Measurements from ENCODE around the gene LIPC.

The LIPC gene

DNA sequence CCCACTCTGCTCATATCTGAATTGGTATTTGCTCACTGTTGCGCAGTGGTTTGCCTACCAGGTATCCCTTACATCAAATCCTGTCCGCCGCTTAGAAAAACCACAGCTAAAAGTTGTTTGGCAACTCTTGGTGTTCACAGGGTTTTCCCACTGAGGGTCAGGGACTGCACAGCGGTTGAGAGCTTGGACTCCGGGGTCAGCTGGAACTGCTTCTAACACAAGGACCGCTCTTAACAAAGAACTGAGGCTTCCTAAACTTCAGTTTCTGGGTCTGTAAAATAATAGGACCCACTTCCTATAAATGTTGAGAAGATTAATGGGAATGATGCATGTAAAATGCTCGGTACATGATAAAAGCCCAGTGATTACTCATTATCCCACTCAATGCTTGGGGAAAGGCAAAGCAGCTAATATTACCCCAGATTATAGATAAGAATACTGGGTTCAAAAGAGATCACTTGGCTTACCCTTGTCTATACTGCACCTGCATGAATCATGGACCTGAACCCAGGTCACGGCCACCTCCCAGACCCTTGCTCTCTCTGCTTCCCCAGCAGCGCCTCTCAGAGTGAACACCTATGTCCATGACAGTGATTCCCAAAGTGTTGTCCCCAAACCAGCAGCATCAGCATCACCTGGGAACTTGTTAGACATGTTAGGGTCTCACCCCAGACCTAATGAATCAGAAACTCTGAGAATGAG, 36.1 kb downstream of the LIPC start:
- Histone ChIP-seq H3K9ac (ENCODE audit: low read length) (no peak overlapping the region), H3K9me3 (ENCODE audit: low read length) (no peaks in the 10 kb centered on the region), H3K27ac (ENCODE audit: low read depth, low read length) (no peak overlapping the region), H3K27me3 (ENCODE audit: control insufficient read depth in 1 of 2, insufficient read depth in 2 of 2, low read length in 2 of 2) (no peaks in the 10 kb centered on the region), H3K4me3 (ENCODE audit: low read depth in 1 of 2, low read length in 2 of 2) (no peak overlapping the region), H3K36me3 (ENCODE audit: insufficient read depth, low read length) (no peaks in the 10 kb centered on the region), H3K4me1 (ENCODE audit: insufficient read depth, low read length) (no peaks in the 10 kb centered on the region)

DNA sequence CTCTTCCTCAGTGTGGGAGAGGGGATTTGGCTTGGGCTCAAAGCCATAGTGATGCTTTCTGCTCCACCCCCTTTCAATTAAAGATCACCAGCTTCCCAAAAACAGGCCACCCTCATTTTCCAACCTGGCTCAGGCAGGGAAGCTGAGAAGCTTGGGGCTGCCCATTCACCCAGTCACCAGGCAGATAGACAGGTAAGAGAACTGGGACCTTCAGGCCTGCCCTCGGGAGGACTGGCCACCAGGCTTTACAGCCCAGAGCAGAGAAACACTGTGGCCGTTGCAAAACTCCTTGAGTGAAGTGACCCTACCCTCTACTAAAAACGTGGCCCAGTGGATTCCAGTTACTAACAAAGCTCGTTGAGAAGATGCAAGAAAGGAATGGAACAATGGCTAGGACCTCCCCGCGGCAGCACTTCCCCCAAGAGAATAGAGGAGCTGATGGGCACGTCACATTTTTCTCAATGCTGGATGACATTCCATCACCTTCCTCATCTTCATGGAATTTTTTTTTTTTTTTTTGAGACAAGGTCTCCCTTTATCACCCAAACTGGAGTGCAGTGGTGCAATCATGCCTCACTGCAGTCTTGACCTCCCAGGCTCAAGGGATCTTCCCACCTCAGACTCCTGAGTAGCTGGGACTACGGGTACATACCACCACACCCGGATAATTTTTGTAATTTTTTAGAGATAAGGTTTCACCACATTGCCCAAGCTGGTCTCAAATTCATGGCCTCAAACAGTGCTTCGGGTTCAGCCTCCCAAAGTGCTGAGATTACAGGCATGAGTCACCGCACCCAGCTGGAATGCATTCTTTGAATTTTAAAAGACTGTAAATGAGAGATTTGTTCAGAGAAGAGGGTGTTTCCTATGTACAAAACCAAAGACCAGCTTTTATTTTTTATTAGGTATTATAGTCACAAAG, 37.9 kb downstream of the LIPC start:
- no peaks in the 10 kb centered on the region for H3K4me1 ChIP-seq (ENCODE audit: insufficient read depth, low read length)
- no peaks in the 10 kb centered on the region for H3K9me3 ChIP-seq (ENCODE audit: low read length)
- H3K4me3 ChIP-seq (ENCODE audit: low read depth in 1 of 2, low read length in 2 of 2): no peak overlapping the region
- no peaks in the 10 kb centered on the region for H3K36me3 ChIP-seq (ENCODE audit: insufficient read depth, low read length)
- H3K27ac ChIP-seq (ENCODE audit: low read depth, low read length): no peak overlapping the region
- H3K9ac ChIP-seq (ENCODE audit: low read length): no peak overlapping the region
- no peaks in the 10 kb centered on the region for H3K27me3 ChIP-seq (ENCODE audit: control insufficient read depth in 1 of 2, insufficient read depth in 2 of 2, low read length in 2 of 2)

DNA sequence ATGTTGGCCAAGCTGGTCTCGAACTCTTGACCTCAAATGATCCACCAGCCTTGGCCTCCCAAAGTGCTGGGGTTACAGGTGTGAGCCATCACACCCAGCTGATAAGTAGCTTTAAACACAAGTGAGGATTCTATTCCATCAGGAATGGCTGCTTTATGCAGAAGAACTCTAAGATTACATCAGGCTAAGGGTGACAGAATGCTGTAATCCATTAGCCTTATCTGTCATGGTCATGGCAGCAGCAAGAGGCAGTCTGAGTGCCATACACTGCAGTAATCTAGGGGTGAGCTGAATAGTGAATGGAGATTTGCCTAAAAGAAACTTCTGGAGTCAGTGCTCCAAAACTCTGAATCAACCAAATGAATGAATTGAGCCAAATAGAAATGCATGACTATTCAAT, 39.6 kb downstream of the LIPC start:
- no peaks in the 10 kb centered on the region for H3K27me3 ChIP-seq (ENCODE audit: control insufficient read depth in 1 of 2, insufficient read depth in 2 of 2, low read length in 2 of 2)
- H3K36me3 ChIP-seq (ENCODE audit: insufficient read depth, low read length): no peaks in the 10 kb centered on the region
- H3K4me1 ChIP-seq (ENCODE audit: insufficient read depth, low read length): no peaks in the 10 kb centered on the region
- no peak overlapping the region for H3K27ac ChIP-seq (ENCODE audit: low read depth, low read length)
- H3K9me3 ChIP-seq (ENCODE audit: low read length): no peaks in the 10 kb centered on the region
- H3K4me3 ChIP-seq (ENCODE audit: low read depth in 1 of 2, low read length in 2 of 2): no peak overlapping the region
- H3K9ac ChIP-seq (ENCODE audit: low read length): no peak overlapping the region

DNA sequence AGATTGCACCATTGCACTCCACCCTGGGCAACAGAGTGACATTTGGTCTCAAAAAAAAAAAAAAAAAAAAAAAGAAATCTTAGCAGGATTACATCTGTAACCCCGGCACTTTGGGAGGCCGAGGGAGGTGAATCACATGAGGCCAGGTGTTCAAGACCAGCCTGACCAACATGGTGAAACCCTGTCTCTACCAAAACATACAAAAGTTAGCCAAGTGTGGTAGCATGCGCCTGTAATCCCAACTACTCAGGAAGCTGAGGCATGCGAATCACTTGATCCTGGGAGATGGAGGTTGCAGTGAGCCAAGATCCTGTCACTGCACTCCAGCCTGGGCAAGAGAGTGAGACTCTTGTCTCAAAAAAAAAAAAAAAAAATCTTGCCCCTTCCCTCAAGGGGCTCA, 40.4 kb downstream of the LIPC start:
- no peaks in the 10 kb centered on the region for H3K36me3 ChIP-seq (ENCODE audit: insufficient read depth, low read length)
- no peak overlapping the region for H3K4me3 ChIP-seq (ENCODE audit: low read depth in 1 of 2, low read length in 2 of 2)
- H3K9me3 ChIP-seq (ENCODE audit: low read length): no peaks in the 10 kb centered on the region
- no peaks in the 10 kb centered on the region for H3K4me1 ChIP-seq (ENCODE audit: insufficient read depth, low read length)
- H3K27me3 ChIP-seq (ENCODE audit: control insufficient read depth in 1 of 2, insufficient read depth in 2 of 2, low read length in 2 of 2): no peaks in the 10 kb centered on the region
- H3K27ac ChIP-seq (ENCODE audit: low read depth, low read length): no peak overlapping the region
- no peak overlapping the region for H3K9ac ChIP-seq (ENCODE audit: low read length)

DNA sequence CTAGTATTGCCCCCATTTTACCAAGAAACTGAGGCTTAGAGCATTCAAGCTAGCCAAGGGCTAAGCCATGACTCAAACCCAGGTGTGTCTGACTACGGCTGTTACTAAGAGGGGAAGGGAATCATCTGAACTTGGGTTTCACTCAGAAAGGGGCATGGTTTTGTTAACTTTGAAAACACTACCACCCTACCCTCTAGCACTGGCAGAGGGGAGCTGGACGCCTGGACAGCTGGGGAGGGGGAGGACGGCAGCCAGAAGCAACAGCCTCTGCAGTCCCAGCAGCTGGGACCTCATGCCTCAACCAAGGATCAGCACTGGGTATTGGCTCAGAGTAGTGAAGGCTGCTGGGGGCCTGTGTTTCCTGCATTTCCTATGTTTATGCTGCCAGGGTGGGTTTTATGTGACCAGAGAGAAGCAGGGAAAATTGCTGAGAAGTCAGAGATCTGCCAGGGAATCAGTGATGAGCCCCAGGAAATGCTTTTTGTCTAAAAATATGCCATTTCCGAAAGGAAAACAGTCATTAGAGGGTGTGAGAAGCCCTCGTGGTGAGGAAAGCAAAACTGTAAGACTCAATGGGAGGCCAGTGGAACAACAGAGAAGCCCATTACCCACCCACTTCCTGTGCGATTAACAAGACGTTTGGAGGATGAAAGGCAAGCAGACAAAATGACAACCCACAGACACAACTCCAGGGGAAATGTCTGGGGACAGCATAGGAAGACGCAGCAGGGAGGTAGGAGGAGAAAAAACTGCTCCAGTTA, 41.2 kb downstream of the LIPC start:
- H3K4me3 ChIP-seq (ENCODE audit: low read depth in 1 of 2, low read length in 2 of 2): no peak overlapping the region
- no peak overlapping the region for H3K9ac ChIP-seq (ENCODE audit: low read length)

DNA sequence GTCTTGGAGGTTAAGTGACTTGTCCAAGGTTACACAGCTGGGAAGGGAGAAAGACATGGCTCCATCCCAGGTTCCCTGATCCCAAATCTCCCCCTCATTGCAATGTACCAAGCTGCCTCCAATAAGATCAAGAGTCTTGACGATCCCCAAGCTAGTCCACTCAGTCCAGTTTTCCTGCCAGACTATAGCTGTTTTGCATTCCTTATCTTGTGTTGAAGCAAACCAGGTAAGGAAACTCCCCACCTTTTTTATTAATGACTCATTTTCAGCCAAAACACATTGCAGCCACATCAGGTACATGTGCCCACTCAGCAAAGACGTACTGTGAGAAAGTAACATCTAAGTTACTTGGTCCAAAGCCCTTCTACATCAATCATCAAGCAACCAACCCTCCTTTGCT, 41.9 kb downstream of the LIPC start:
- H3K27me3 ChIP-seq (ENCODE audit: control insufficient read depth in 1 of 2, insufficient read depth in 2 of 2, low read length in 2 of 2): no peaks in the 10 kb centered on the region
- no peaks in the 10 kb centered on the region for H3K9me3 ChIP-seq (ENCODE audit: low read length)
- H3K4me1 ChIP-seq (ENCODE audit: insufficient read depth, low read length): no peaks in the 10 kb centered on the region
- no peak overlapping the region for H3K27ac ChIP-seq (ENCODE audit: low read depth, low read length)
- H3K36me3 ChIP-seq (ENCODE audit: insufficient read depth, low read length): no peaks in the 10 kb centered on the region
- H3K4me3 ChIP-seq (ENCODE audit: low read depth in 1 of 2, low read length in 2 of 2): no peak overlapping the region
- no peak overlapping the region for H3K9ac ChIP-seq (ENCODE audit: low read length)

More for the DNA sequence above, 41.2 kb downstream of the LIPC start:
- Histone ChIP-seq H3K27ac (ENCODE audit: low read depth, low read length) (no peak overlapping the region), H3K36me3 (ENCODE audit: insufficient read depth, low read length) (no peaks in the 10 kb centered on the region), H3K27me3 (ENCODE audit: control insufficient read depth in 1 of 2, insufficient read depth in 2 of 2, low read length in 2 of 2) (no peaks in the 10 kb centered on the region), H3K4me1 (ENCODE audit: insufficient read depth, low read length) (no peaks in the 10 kb centered on the region), H3K9me3 (ENCODE audit: low read length) (no peaks in the 10 kb centered on the region)

DNA sequence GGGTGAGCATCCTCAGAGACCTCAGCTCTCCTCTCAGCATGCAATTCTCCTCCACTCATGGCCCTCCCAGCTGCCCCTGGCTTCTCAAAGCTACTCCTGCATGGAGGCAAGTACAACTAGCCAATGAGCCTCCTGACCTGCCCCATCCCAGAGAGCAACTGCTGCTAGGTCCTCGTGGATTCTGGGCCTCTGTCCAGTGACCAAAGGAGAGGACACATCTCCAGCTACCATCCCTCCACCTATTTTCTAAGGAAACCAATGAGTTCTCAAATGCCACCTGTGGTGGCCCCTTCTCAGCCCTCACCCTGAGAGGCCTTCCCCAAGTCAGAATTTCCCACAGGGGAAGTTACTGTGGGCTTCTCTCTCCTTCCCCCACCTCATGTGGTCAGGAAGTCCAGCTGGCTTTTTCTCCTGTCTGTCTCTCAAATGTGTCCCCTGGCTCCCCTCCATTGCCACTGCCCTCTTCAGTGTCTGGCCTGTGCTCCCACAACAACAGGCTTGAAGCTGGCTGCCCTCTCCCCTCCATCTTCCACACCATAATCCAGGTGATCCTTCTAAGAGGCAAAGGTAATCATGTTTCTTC, 43.0 kb downstream of the LIPC start:
- Histone ChIP-seq H3K4me3 (ENCODE audit: low read depth in 1 of 2, low read length in 2 of 2) (no peak overlapping the region), H3K27me3 (ENCODE audit: control insufficient read depth in 1 of 2, insufficient read depth in 2 of 2, low read length in 2 of 2) (no peaks in the 10 kb centered on the region), H3K27ac (ENCODE audit: low read depth, low read length) (no peak overlapping the region)

DNA sequence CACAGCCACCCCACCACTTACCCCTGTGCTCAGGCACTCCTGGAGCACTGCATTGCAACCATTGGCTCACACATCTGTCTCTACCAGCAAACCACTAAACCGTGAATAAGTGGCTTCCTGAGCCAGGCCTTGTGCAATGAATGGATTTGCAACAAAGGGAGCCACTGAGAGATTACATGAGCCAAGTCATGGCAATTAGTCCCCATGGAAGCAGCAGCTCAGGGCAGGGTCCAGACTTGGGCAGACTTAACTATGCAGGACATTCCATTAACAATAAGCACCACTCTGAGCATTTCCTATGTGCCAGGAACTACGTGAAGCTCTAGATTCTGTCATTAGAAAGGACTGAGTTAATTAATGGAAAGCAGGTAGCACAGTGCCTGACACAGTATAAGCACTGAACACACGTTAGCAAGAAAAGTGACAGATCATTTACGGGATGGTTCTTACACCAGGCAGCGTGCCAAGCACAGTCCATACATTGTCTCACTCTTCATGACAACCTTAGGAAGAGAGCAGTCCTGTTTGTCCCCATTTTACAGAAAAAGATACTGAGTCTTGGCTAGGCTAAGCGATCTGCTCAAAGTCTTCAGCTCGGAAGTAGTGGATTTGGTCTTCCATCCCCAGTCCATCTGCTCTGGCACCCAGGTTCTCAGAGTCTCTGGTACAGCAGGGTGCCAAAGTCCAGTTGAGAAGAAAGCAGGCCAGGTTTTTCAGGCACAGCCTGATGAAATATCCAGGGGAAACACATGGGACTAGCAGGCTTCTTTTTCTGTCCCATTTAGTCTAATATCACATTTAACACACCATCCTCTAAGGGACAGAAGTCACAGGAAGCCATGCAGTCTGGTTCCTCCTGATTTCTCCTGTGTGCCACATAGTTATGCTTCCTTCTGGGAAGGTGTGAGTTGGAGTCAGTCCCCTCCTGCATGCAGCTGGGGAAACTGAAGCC, 44.1 kb downstream of the LIPC start:
- H3K27ac ChIP-seq (ENCODE audit: low read depth, low read length): no peak overlapping the region
- H3K9me3 ChIP-seq (ENCODE audit: low read length): no peaks in the 10 kb centered on the region
- H3K4me1 ChIP-seq (ENCODE audit: insufficient read depth, low read length): no peaks in the 10 kb centered on the region
- H3K36me3 ChIP-seq (ENCODE audit: insufficient read depth, low read length): no peaks in the 10 kb centered on the region
- no peak overlapping the region for H3K9ac ChIP-seq (ENCODE audit: low read length)
- H3K27me3 ChIP-seq (ENCODE audit: control insufficient read depth in 1 of 2, insufficient read depth in 2 of 2, low read length in 2 of 2): no peaks in the 10 kb centered on the region
- no peak overlapping the region for H3K4me3 ChIP-seq (ENCODE audit: low read depth in 1 of 2, low read length in 2 of 2)

More for the DNA sequence above, 43.0 kb downstream of the LIPC start:
- H3K36me3 ChIP-seq (ENCODE audit: insufficient read depth, low read length): no peaks in the 10 kb centered on the region
- no peaks in the 10 kb centered on the region for H3K9me3 ChIP-seq (ENCODE audit: low read length)
- no peak overlapping the region for H3K9ac ChIP-seq (ENCODE audit: low read length)
- no peaks in the 10 kb centered on the region for H3K4me1 ChIP-seq (ENCODE audit: insufficient read depth, low read length)

DNA sequence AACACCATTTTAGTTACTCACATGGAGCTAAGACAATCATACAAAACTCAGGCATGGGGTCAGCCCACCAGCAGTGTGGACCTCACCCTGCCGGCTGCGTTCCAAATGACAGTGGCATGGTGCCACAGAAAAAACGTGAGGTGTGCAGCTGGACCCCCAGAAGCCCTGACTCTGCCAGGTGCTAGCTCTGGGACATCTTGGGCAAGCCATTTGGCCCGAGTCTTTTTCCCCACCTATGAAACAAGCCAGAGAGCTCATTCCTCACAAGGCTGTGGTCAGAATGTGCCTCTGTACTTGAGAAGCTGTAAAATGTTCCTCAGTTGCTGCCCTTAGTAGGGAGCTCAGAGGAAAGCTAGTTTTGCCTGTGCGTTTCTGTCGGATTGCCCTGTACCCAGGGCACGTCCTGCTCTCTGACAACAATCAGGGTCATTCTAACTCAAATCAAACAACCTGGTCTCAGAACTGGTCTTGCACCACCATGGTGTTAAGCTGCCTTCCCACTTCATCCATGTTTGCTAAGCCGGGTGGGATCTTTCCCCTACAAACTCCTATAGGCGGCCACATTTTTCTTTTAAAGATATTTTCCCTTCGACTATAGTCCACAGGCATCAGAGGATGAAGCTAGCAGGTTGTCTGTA, 44.9 kb downstream of the LIPC start:
- Histone ChIP-seq H3K9ac (ENCODE audit: low read length) (no peak overlapping the region), H3K4me1 (ENCODE audit: insufficient read depth, low read length) (no peaks in the 10 kb centered on the region), H3K27ac (ENCODE audit: low read depth, low read length) (no peak overlapping the region), H3K27me3 (ENCODE audit: control insufficient read depth in 1 of 2, insufficient read depth in 2 of 2, low read length in 2 of 2) (no peaks in the 10 kb centered on the region), H3K9me3 (ENCODE audit: low read length) (no peaks in the 10 kb centered on the region), H3K36me3 (ENCODE audit: insufficient read depth, low read length) (no peaks in the 10 kb centered on the region), H3K4me3 (ENCODE audit: low read depth in 1 of 2, low read length in 2 of 2) (no peak overlapping the region)

DNA sequence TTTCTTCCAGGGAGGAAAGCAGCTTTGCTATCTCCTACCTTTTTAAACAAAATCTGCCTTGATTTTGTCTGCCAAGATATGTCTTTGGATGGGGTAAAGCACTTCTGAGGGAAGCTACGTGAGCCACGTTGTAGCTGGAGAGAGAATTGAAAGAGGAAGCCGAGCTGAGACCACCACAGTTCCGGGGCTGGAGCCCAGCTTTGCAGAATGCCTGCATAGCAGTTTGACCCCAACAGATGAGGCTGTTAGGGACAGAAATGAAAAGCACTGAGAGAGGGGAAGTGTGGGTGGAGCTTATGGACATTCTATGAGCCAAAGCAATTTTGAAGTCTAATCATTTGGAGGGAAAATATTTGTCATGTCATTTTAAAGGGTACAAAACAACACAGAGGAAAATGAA, 45.4 kb downstream of the LIPC start:
- Histone ChIP-seq H3K4me3 (ENCODE audit: low read depth in 1 of 2, low read length in 2 of 2) (no peak overlapping the region), H3K4me1 (ENCODE audit: insufficient read depth, low read length) (no peaks in the 10 kb centered on the region), H3K27ac (ENCODE audit: low read depth, low read length) (no peak overlapping the region), H3K36me3 (ENCODE audit: insufficient read depth, low read length) (no peaks in the 10 kb centered on the region), H3K27me3 (ENCODE audit: control insufficient read depth in 1 of 2, insufficient read depth in 2 of 2, low read length in 2 of 2) (no peaks in the 10 kb centered on the region), H3K9me3 (ENCODE audit: low read length) (no peaks in the 10 kb centered on the region), H3K9ac (ENCODE audit: low read length) (no peak overlapping the region)

Data from muscle layer of colon (tissue), 2 donors.